Measurements from ENCODE around the gene ESD.

DNA sequence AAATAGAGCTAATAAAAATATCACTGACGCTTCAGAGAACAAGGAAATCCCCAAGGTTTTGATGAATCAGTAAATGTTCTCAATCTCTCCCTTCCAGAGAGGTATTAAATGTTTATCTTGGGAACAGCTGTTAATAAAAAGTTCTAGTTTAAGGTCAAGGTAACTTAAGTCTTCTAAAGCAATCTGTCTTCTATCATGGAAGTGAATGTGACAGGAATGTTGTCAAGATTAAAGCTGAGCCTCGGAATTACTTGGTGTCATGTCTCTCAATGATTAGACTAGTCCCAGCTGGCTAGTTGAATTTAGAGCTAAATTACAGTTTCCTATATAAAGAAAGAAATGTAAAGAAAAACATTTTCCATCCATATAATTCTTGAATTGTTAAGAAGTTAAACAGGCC lies 23.4 kb downstream of the ESD start:
- TF ChIP-seq MYNN (tag by site-specific recombination; IDR thresholded peaks at IDR 0.05; ENCODE audit: borderline replicate concordance) (no peak), ZNF529 (tag by site-specific recombination; IDR thresholded peaks at IDR 0.05; ENCODE audit: insufficient replicate concordance) (no peak), KLF16 (tag by site-specific recombination; IDR thresholded peaks at IDR 0.05) (no peak), ZFHX2 (tag by site-specific recombination; conservative IDR thresholded peaks at IDR 0.05) (no peak), ZFP41 (tag by site-specific recombination; IDR thresholded peaks at IDR 0.05; ENCODE audit: borderline replicate concordance) (no peak), ZNF473 (tag by site-specific recombination; IDR thresholded peaks at IDR 0.05) (no peak)
- TF ChIP-seq, protein P1, sequence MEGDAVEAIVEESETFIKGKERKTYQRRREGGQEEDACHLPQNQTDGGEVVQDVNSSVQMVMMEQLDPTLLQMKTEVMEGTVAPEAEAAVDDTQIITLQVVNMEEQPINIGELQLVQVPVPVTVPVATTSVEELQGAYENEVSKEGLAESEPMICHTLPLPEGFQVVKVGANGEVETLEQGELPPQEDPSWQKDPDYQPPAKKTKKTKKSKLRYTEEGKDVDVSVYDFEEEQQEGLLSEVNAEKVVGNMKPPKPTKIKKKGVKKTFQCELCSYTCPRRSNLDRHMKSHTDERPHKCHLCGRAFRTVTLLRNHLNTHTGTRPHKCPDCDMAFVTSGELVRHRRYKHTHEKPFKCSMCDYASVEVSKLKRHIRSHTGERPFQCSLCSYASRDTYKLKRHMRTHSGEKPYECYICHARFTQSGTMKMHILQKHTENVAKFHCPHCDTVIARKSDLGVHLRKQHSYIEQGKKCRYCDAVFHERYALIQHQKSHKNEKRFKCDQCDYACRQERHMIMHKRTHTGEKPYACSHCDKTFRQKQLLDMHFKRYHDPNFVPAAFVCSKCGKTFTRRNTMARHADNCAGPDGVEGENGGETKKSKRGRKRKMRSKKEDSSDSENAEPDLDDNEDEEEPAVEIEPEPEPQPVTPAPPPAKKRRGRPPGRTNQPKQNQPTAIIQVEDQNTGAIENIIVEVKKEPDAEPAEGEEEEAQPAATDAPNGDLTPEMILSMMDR (tag by site-specific recombination; IDR thresholded peaks at IDR 0.05), result no peak
- TF ChIP-seq, protein P2, sequence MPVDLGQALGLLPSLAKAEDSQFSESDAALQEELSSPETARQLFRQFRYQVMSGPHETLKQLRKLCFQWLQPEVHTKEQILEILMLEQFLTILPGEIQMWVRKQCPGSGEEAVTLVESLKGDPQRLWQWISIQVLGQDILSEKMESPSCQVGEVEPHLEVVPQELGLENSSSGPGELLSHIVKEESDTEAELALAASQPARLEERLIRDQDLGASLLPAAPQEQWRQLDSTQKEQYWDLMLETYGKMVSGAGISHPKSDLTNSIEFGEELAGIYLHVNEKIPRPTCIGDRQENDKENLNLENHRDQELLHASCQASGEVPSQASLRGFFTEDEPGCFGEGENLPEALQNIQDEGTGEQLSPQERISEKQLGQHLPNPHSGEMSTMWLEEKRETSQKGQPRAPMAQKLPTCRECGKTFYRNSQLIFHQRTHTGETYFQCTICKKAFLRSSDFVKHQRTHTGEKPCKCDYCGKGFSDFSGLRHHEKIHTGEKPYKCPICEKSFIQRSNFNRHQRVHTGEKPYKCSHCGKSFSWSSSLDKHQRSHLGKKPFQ (tag by site-specific recombination; IDR thresholded peaks at IDR 0.05), result no peak

All from HEK293 (cell line).